Ovary (tissue), 9 donors: ENCODE data around the gene PTPRA. TPM values are rescaled to one million over a fixed set of nuclear protein-coding genes. Genes with fewer than 3 reads are reported as not detected.

Experiments used
- DNase-seq, 5 donors: peaks; one replicate each; pipeline ENCODE4 v3.0.0-alpha.2; 2019 to 2020
- H3K27ac ChIP-seq, 2 donors: fragments of 200-600 bp; one replicate each; pipeline versions ENCODE4 v1.5.1 to v1.8.0; 2019 to 2022
- H3K27me3 ChIP-seq: fragments of 200-600 bp; one replicate; pipeline ENCODE4 v1.8.0; 2022
- H3K36me3 ChIP-seq: fragments of 200-600 bp; sonication (generic); one replicate; pipeline ENCODE4 v1.5.1; 2019
- H3K4me1 ChIP-seq: one replicate; pipeline ENCODE4 v1.8.1; 2013; ENCODE audit warnings: mild to moderate bottlenecking, moderate library complexity; ENCODE audit not compliant: insufficient read depth
- H3K4me3 ChIP-seq: fragments of 200-600 bp; sonication (generic); one replicate; pipeline ENCODE4 v1.5.1; 2017
- H3K9me3 ChIP-seq, 2 donors: fragments of 200-600 bp in 1 of 2; sonication (generic) in 1 of 2; one replicate each; pipeline versions ENCODE4 v1.5.1 to v1.8.1; 2013 to 2019; ENCODE audit warnings: mild to moderate bottlenecking in 1 of 2, moderate library complexity in 1 of 2
- EP300 ChIP-seq: sonication (generic); formaldehyde crosslinking; IDR thresholded peaks from one replicate; pipeline ENCODE4 v1.6.1; 2017; ENCODE audit warnings: antibody characterized with exemption
- POLR2A ChIP-seq: fragments of 450-650 bp; IDR thresholded peaks from one replicate; pipeline ENCODE4 v1.6.1; 2017; ENCODE audit warnings: antibody characterized with exemption, mild to moderate bottlenecking, moderate library complexity
- WGBS, 3 donors: extraction: QIAGEN DNeasy Blood & Tissue Kit in 1 of 3; methylation state at CpG; one replicate each; pipeline versions ENCODE4 v1.1.5 to v1.1.7; 2013 to 2017; 5-methylcytosine and 5-hydroxymethylcytosine counted together
- intact Hi-C, 4 donors: fragments of 100-400 bp; cut with DNase I; formaldehyde crosslinking; loops; one replicate each; pipeline versions ENCODE4 v1.11.0 to v1.15.1; 2022 to 2023
- polyA plus RNA-seq, 2 donors: library from polyadenylated mRNA; stranded (reverse); fragments of 200-250 nt in 1 of 2; fragments of 350-450 nt in 1 of 2; fragmentation: Illumina TruSeq in 1 of 2; extraction: RNeasy Lipid Tissue Mini Kit (QIAGEN cat#74804) in 1 of 2; gene quantifications; one replicate each; pipeline ENCODE4 v1.2.3, GENCODE V29; 2013 to 2014
- total RNA-seq, 7 donors: library from RNA; depleted of rRNA in 2 of 7; stranded (reverse); fragments of >200 nt in 2 of 7; fragmentation: NEBNext Ultra II Directional in 3 of 7; extraction: Animal tissue kit (Norgen Biotek cat#: 25700) in 3 of 7; gene quantifications; one replicate each; pipeline versions ENCODE4 v1.1.0 to v1.2.4, GENCODE V29; 2016 to 2023
- TF ChIP-seq, protein P1 (sequence below), 3 donors: fragments of 450-650 bp in 2 of 3; fragments of 200-600 bp in 1 of 3; IDR thresholded peaks; one replicate each; pipeline versions ENCODE4 v1.5.1 to v1.8.0; 2016 to 2022; ENCODE audit warnings: antibody characterized with exemption in 3 of 3, mild to moderate bottlenecking in 1 of 3
- donor health status: DM: no; HTN: no; CAD: no; lungs with moderate emphysema.
- donor health status: DM: no; HTN: no; CAD: no.
- donor health status: Bipolar disorder and iron deficiency.
- donor health status: DM: yes; HTN: yes; CAD: no.
- donor health status: DM: no; HTN: no; CAD: no.
- donor health status: DM: yes; HTN: yes; CAD: no.

Gene PTPRA
- total and polyA plus RNA-seq, 9 donors, result 40.7 to 178 (median 71.8) TPM

DNA sequence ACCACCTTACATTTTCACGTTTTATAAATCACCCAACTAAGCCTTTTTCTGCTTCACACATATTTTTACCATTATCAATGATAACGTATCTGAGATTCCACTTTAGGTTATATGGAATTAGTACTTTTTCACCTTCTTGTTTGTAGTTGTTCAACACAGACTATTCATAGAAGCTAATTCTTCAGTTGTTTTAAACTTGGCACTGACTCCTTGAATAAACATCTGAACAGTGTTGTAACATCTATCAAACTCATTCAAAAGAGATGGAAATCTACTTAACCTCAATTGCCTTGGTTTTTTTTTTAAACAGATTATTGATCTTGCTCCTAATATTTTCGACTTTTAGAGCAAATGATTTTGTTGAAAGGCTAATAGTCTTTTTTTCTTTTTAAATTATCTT, 34.2 kb downstream of the PTPRA start:
- DNase-seq, result no peak
- H3K27ac ChIP-seq, result no peak overlapping the region

DNA sequence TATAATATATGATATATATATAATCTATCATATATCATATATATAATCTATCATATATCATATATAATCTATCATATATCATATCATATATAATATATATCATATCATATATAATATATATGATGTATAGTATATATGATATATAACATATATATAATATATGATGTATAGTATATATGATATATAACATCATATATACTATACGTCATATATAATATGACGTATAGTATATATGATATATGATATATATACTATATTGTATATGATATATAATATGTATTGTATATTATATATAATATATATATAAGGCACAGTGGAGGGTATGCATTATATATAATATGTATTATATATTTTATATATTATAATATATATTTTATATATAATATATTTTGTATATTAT, 36.7 kb downstream of the PTPRA start:
- H3K36me3 ChIP-seq, result no peaks in the 10 kb centered on the region
- TF ChIP-seq, protein P1, sequence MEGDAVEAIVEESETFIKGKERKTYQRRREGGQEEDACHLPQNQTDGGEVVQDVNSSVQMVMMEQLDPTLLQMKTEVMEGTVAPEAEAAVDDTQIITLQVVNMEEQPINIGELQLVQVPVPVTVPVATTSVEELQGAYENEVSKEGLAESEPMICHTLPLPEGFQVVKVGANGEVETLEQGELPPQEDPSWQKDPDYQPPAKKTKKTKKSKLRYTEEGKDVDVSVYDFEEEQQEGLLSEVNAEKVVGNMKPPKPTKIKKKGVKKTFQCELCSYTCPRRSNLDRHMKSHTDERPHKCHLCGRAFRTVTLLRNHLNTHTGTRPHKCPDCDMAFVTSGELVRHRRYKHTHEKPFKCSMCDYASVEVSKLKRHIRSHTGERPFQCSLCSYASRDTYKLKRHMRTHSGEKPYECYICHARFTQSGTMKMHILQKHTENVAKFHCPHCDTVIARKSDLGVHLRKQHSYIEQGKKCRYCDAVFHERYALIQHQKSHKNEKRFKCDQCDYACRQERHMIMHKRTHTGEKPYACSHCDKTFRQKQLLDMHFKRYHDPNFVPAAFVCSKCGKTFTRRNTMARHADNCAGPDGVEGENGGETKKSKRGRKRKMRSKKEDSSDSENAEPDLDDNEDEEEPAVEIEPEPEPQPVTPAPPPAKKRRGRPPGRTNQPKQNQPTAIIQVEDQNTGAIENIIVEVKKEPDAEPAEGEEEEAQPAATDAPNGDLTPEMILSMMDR (IDR thresholded peaks at IDR 0.05), result no peak
- no peak for TF ChIP-seq EP300
- intact Hi-C loops, result no loop called here
- WGBS, 3 donors, result 94 to 100% (median 100%) methylated on average over 2 of the region's 2 CpGs
- no peaks in the 10 kb centered on the region for H3K27me3 ChIP-seq
- H3K9me3 ChIP-seq, result no peaks in the 10 kb centered on the region
- DNase-seq, result no peak
- H3K27ac ChIP-seq, result no peak overlapping the region
- H3K4me3 ChIP-seq, result no peak overlapping the region
- H3K4me1 ChIP-seq, result no peaks in the 10 kb centered on the region

More for the DNA sequence above, 34.2 kb downstream of the PTPRA start:
- Histone ChIP-seq H3K4me1 (no peaks in the 10 kb centered on the region), H3K4me3 (no peak overlapping the region), H3K36me3 (no peaks in the 10 kb centered on the region), H3K9me3 (no peaks in the 10 kb centered on the region), H3K27me3 (no peaks in the 10 kb centered on the region)
- TF ChIP-seq, protein P1 (IDR thresholded peaks at IDR 0.05), result no peak
- TF ChIP-seq POLR2A (no peak), EP300 (no peak)
- 84 to 88% (median 84%) methylated on average over 3 of the region's 3 CpGs for WGBS, 3 donors
- intact Hi-C loops, result no loop called here

DNA sequence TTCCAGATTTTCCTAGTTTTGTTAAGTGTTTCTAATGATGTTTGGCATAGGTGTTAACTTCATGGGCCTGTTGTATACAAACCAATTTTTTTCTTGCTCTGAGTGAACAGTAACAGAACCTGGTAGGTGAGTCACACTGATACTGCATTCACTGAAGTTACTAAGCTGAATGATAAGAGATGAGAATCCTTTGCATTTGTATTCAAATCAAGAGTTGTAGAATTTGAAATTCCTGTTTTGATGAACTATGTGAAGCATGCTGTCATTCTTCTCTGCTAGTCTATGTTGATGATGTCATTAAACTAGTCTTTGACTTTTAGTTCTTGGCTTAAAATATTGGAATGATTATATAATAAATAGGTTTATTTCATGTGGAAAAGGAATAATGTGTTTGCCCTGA, 37.9 kb downstream of the PTPRA start:
- no peak overlapping the region for H3K4me3 ChIP-seq
- no peaks in the 10 kb centered on the region for H3K9me3 ChIP-seq
- H3K27ac ChIP-seq, result no peak overlapping the region
- no peak for TF ChIP-seq POLR2A
- TF ChIP-seq, protein P1 (IDR thresholded peaks at IDR 0.05), result no peak
- no peak for TF ChIP-seq EP300
- no peaks in the 10 kb centered on the region for H3K4me1 ChIP-seq
- intact Hi-C loops, result no loop called here
- no peaks in the 10 kb centered on the region for H3K36me3 ChIP-seq
- DNase-seq, result no peak
- no peaks in the 10 kb centered on the region for H3K27me3 ChIP-seq

DNA sequence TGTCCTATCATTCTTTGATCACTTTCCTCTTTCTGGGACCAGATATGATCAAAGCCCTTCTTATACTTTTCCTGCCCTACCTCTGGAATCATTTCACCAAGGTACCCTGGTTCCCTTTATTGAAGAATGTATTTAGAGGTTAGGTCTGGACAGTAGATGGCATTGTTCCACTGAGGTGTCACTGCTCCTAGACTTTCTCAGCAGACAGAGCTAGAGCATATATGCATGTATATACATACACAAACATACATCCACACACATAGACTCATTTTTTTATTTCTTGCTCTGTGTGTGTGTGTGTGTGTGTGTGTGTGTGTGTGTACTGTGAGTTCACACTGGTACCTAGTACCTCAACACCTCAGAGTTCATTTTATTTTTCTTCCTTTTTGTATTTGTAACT, 40.9 kb downstream of the PTPRA start:
- DNase-seq, result no peak
- no peak overlapping the region for H3K4me3 ChIP-seq
- H3K27me3 ChIP-seq, result no peaks in the 10 kb centered on the region
- H3K27ac ChIP-seq, result no peak overlapping the region
- intact Hi-C loops, result no loop called here
- H3K36me3 ChIP-seq, result no peaks in the 10 kb centered on the region
- H3K4me1 ChIP-seq, result no peaks in the 10 kb centered on the region
- TF ChIP-seq POLR2A (no peak), EP300 (no peak)
- TF ChIP-seq, protein P1 (IDR thresholded peaks at IDR 0.05), result no peak
- no peaks in the 10 kb centered on the region for H3K9me3 ChIP-seq

DNA sequence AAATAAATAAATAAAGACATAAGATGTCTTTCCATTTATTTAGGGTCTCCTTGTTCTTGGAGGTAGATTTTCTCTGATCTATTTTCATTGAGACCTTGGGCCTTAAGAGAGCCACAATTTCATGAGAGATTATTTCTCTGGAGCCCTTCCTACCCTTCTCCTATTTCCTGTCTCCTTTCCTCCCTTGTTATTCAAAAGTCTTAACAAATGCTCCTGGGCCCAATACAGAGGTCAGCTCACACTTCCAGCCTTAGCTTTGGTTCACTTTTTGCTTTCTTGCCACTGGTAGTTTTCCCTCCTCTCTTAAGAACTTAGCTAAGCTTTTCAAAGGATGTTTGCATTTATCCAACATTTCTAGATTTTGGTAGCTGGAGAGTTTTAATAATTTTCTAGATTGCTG, 44.0 kb downstream of the PTPRA start:
- H3K4me1 ChIP-seq, result no peaks in the 10 kb centered on the region
- no peak overlapping the region for H3K4me3 ChIP-seq
- H3K9me3 ChIP-seq, result no peaks in the 10 kb centered on the region
- H3K36me3 ChIP-seq, result no peaks in the 10 kb centered on the region
- no peak overlapping the region for H3K27ac ChIP-seq
- no peaks in the 10 kb centered on the region for H3K27me3 ChIP-seq
- no peak for TF ChIP-seq EP300
- no peak for TF ChIP-seq POLR2A
- TF ChIP-seq, protein P1 (IDR thresholded peaks at IDR 0.05), result no peak
- intact Hi-C loops, result no loop called here
- no peak for DNase-seq
